HCT116 (cell line): ENCODE results near the gene MRPL34. TPM values are rescaled to one million over a fixed set of nuclear protein-coding genes. Genes with fewer than 3 reads are reported as not detected.

Experiments
- ATAC-seq: fragments of 200-7000 bp; cut with Tn5 transposase; 2 replicates; pipeline ENCODE4 v1.9.1; 2020; ENCODE audit warnings: mild to moderate bottlenecking, moderate library complexity
- BruUV-seq: library from RNA; stranded (reverse); fragments of 400-500 nt; replicated peaks from 2 replicates; lab custom pipeline; 2021; lab: Mats Ljungman, UMichigan
- CTCF ChIA-PET: fragments of 300-600 bp; sonication (Branson Sonifier 250); formaldehyde crosslinking; loops from one replicate; lab custom pipeline; 2021; ENCODE audit warnings: antibody characterized with exemption; lab: Charles Lee
- POLR2A ChIA-PET: fragments of 300-600, 350-600 bp; sonication (Branson Sonifier 250); formaldehyde crosslinking; loops from one replicate; lab custom pipeline; 2021; ENCODE audit warnings: antibody characterized with exemption; lab: Charles Lee
- RAD21 ChIA-PET, 2 experiments: fragments of 300-600 bp; sonication (Branson Sonifier 250); formaldehyde crosslinking; loops; one replicate each; lab custom pipeline; 2023; ENCODE audit warnings: low total read pairs in 2 of 2; ENCODE audit not compliant: uncharacterized antibody in 2 of 2, unreplicated experiment in 2 of 2, low non-redundant PET in 1 of 2; lab: Charles Lee
- DNase-seq: peaks from one replicate; pipeline ENCODE4 v3.0.0-alpha.2; 2010; ENCODE audit warnings: low read depth, low spot score
- H2AFZ ChIP-seq: fragments of 200-600 bp; shearing (Covaris generic), sonication (generic); 2 replicates; pipeline ENCODE4 v1.6.1; 2017; ENCODE audit warnings: low read depth, mixed run types, mixed read lengths, antibody characterized with exemption, low read length; ENCODE audit not compliant: poor library complexity, severe bottlenecking
- H3K27ac ChIP-seq: 2 replicates; pipeline ENCODE4 v1.5.1; 2012; ENCODE audit warnings: low read depth, low read length
- H3K27me3 ChIP-seq: fragments of 200-600 bp; sonication (generic); 2 replicates; pipeline ENCODE4 v1.6.1; 2016; ENCODE audit warnings: mixed run types, low read length, mixed read lengths; ENCODE audit not compliant: insufficient read depth
- H3K36me3 ChIP-seq, 2 experiments: fragments of 200-500 bp in 1 of 2; fragments of 200-600 bp in 1 of 2; sonication (Bioruptor generic) in 1 of 2; sonication (generic) in 1 of 2; 2 replicates each; pipeline versions ENCODE4 v1.5.1 to v1.6.1; 2014 to 2016; ENCODE audit warnings: low read length in 2 of 2, inconsistent platforms in 1 of 2, mixed read lengths in 1 of 2, mixed run types in 1 of 2; ENCODE audit not compliant: insufficient read depth in 2 of 2, control insufficient read depth in 1 of 2
- H3K4me1 ChIP-seq, 2 experiments: fragments of 200-600 bp in 1 of 2; sonication (generic) in 1 of 2; 2 replicates each; pipeline versions ENCODE4 v1.5.1 to v1.6.1; 2012 to 2017; ENCODE audit warnings: low read length in 2 of 2, inconsistent platforms in 1 of 2, mild to moderate bottlenecking in 1 of 2, mixed read lengths in 1 of 2, mixed run types in 1 of 2, moderate library complexity in 1 of 2; ENCODE audit not compliant: insufficient read depth in 2 of 2, control insufficient read depth in 1 of 2
- H3K4me2 ChIP-seq: fragments of 200-600 bp; sonication (generic); 2 replicates; pipeline ENCODE4 v1.6.1; 2017; ENCODE audit warnings: mixed run types, low read length, mixed read lengths
- H3K4me3 ChIP-seq, 2 experiments: fragments of 200-600 bp in 1 of 2; sonication (generic) in 1 of 2; replicated peaks in 1 of 2; 2 replicates each; pipeline ENCODE4 v1.5.1; 2011 to 2016; ENCODE audit warnings: low read length in 2 of 2, control low read depth in 1 of 2, low read depth in 1 of 2, mild to moderate bottlenecking in 1 of 2, mixed read lengths in 1 of 2, mixed run types in 1 of 2
- H3K79me2 ChIP-seq: fragments of 200-600 bp; sonication (generic); 2 replicates; pipeline ENCODE4 v1.6.1; 2017; ENCODE audit warnings: mild to moderate bottlenecking, mixed run types, low read length, moderate library complexity, mixed read lengths; ENCODE audit not compliant: insufficient read depth
- H3K9ac ChIP-seq: fragments of 200-600 bp; sonication (generic); 2 replicates; pipeline ENCODE4 v1.6.1; 2016; ENCODE audit warnings: low read length, mixed read lengths
- H3K9me2 ChIP-seq: fragments of 200-600 bp; sonication (generic), shearing (Covaris generic); 2 replicates; pipeline ENCODE4 v1.6.1; 2017; ENCODE audit warnings: mixed run types, mild to moderate bottlenecking, moderate library complexity; ENCODE audit not compliant: insufficient read depth
- H3K9me3 ChIP-seq, 2 experiments: fragments of 200-500 bp in 1 of 2; fragments of 200-600 bp in 1 of 2; sonication (Bioruptor generic) in 1 of 2; sonication (generic) in 1 of 2; 2 replicates each; pipeline ENCODE4 v1.6.1; 2014 to 2017; ENCODE audit warnings: low read length in 2 of 2, mixed read lengths in 2 of 2, inconsistent platforms in 1 of 2, low read depth in 1 of 2, mild to moderate bottlenecking in 1 of 2, mixed run types in 1 of 2, moderate library complexity in 1 of 2; ENCODE audit not compliant: control insufficient read depth in 1 of 2, insufficient read depth in 1 of 2
- H4K20me1 ChIP-seq: fragments of 200-600 bp; sonication (generic), shearing (Covaris generic); 2 replicates; pipeline ENCODE4 v1.6.1; 2017; ENCODE audit warnings: mixed run types, mild to moderate bottlenecking, moderate library complexity; ENCODE audit not compliant: insufficient read depth
- CEBPB ChIP-seq: IDR thresholded peaks from 2 replicates; pipeline ENCODE4 v1.6.1; 2012; ENCODE audit warnings: low read depth
- EGR1 ChIP-seq: IDR thresholded peaks from 2 replicates; pipeline ENCODE4 v1.6.1; 2012; ENCODE audit warnings: low read depth
- ELF1 ChIP-seq: IDR thresholded peaks from 2 replicates; pipeline ENCODE4 v1.6.1; 2012; ENCODE audit warnings: low read depth, borderline replicate concordance
- EZH2phosphoT487 ChIP-seq: fragments of 200-600 bp; IDR thresholded peaks from 2 replicates; pipeline ENCODE4 v1.6.1; 2018; ENCODE audit warnings: antibody characterized with exemption, borderline replicate concordance
- FOSL1 ChIP-seq: IDR thresholded peaks from 2 replicates; pipeline ENCODE4 v1.6.1; 2012; ENCODE audit warnings: low read depth
- JUND ChIP-seq: IDR thresholded peaks from 2 replicates; pipeline ENCODE4 v1.6.1; 2012
- POLR2A ChIP-seq: IDR thresholded peaks from 2 replicates; pipeline ENCODE4 v1.7.0; 2011; ENCODE audit warnings: borderline replicate concordance; ENCODE audit not compliant: insufficient read depth, insufficient read length; ENCODE audit errors: extremely low read depth
- POLR2AphosphoS5 ChIP-seq: IDR thresholded peaks from 2 replicates; pipeline ENCODE4 v1.6.1; 2011; ENCODE audit warnings: mild to moderate bottlenecking, low read depth, low read length, moderate library complexity
- RAD21 ChIP-seq: IDR thresholded peaks from 2 replicates; pipeline ENCODE4 v1.6.1; 2012; ENCODE audit warnings: low read depth, mild to moderate bottlenecking
- SP1 ChIP-seq: IDR thresholded peaks from 2 replicates; pipeline ENCODE4 v1.6.1; 2012; ENCODE audit warnings: low read depth
- SRF ChIP-seq: IDR thresholded peaks from 2 replicates; pipeline ENCODE4 v1.6.1; 2012; ENCODE audit warnings: low read depth
- TCF7L2 ChIP-seq: IDR thresholded peaks from 2 replicates; pipeline ENCODE4 v1.7.0; 2011; ENCODE audit warnings: borderline replicate concordance, inconsistent platforms; ENCODE audit not compliant: insufficient read depth, insufficient read length; ENCODE audit errors: extremely low read depth
- YY1 ChIP-seq: IDR thresholded peaks from 2 replicates; pipeline ENCODE4 v1.6.1; 2011; ENCODE audit warnings: low read length, low read depth, moderate library complexity, mild to moderate bottlenecking; ENCODE audit not compliant: insufficient replicate concordance; ENCODE audit errors: extremely low read depth
- ZFX ChIP-seq: fragments of 450-650 bp; IDR thresholded peaks from 2 replicates; pipeline ENCODE4 v1.6.1; 2017
- ZNF274 ChIP-seq: fragments of 200-500 bp; sonication (Bioruptor generic); IDR thresholded peaks from 2 replicates; pipeline ENCODE4 v1.6.1; 2014; ENCODE audit warnings: mild to moderate bottlenecking, low read depth, low read length, inconsistent platforms
- intact Hi-C: fragments of 100-400 bp; cut with micrococcal nuclease; formaldehyde crosslinking; loops from 2 replicates; pipeline ENCODE4 v1.10.0; 2022
- total RNA-seq: library from RNA; stranded (reverse); gene quantifications from one replicate; pipeline ENCODE4 v1.2.1, GENCODE V29; 2021; ENCODE audit not compliant: unreplicated experiment
- TF ChIP-seq, protein P1 (sequence below): IDR thresholded peaks from 2 replicates; pipeline ENCODE4 v1.6.1; 2011; ENCODE audit warnings: mild to moderate bottlenecking, low read length, moderate library complexity; ENCODE audit not compliant: insufficient replicate concordance; ENCODE audit errors: extremely low read depth
- TF ChIP-seq, protein P2 (sequence below), 3 experiments: fragments of 200-600 bp in 1 of 3; sonication (generic) in 1 of 3; IDR thresholded peaks in 2 of 3; conservative IDR thresholded peaks in 1 of 3; 2 replicates each; pipeline ENCODE4 v1.5.1; 2012 to 2017; ENCODE audit warnings: low read depth in 2 of 3, low read length in 2 of 3, antibody characterized with exemption in 1 of 3, borderline replicate concordance in 1 of 3, control low read depth in 1 of 3, mild to moderate bottlenecking in 1 of 3, mixed read lengths in 1 of 3, mixed run types in 1 of 3, moderate library complexity in 1 of 3; ENCODE audit not compliant: insufficient read depth in 1 of 3
- TF ChIP-seq, protein P3 (sequence below): IDR thresholded peaks from 2 replicates; pipeline ENCODE4 v1.6.1; 2012; ENCODE audit warnings: low read depth
- TF ChIP-seq, protein P4 (sequence below): IDR thresholded peaks from 2 replicates; pipeline ENCODE4 v1.6.1; 2012
- TF ChIP-seq, protein P5 (sequence below): IDR thresholded peaks from 2 replicates; pipeline ENCODE4 v1.6.1; 2012

MRPL34 gene
- total RNA-seq, 1 experiment from 2014 or later = 114 TPM

DNA sequence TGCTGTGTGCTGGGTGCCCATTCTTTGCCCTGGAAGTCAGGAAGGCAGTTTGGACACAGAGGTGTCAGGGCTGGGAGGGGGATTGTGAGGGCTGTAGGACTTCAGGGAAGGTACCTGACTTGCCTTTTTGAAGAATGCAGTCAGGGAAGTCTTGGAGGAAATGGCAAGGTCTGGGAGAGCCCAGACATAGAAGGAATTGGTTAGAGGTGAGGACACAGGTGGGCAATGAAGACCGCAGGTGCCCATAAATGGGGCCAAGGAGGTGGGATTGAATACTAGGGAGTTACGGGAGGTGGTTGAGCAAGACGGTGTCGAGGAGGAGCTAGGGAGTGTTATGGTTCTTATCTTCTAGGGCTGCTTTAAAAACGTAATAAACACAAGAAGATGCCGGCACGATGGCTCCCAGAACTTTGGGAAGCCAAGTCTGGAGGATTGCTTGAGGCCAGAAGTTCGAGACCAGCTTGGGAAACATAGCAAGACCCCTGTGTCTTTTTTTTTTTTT, 2.3 kb downstream of the MRPL34 start:
- Histone ChIP-seq H3K9ac (peak overlapping the region; percentile 65), H3K27ac (peak overlapping the region; percentile 79), H3K9me3 (no peaks in the 10 kb centered on the region), H4K20me1 (no peaks in the 10 kb centered on the region), H3K4me1 (peaks cover 57 to 78% of the 10 kb centered on the region in 2 experiments), H3K4me3 (peak overlapping the region; percentile 80 to 98; a peak in 3 of 4 replicates), H2AFZ (no peak overlapping the region), H3K27me3 (no peaks in the 10 kb centered on the region), H3K79me2 (peaks cover 48% of the 10 kb centered on the region), H3K9me2 (no peaks in the 10 kb centered on the region), H3K4me2 (peak overlapping the region; percentile 99), H3K36me3 (no peaks in the 10 kb centered on the region; a peak in 1 of 4 replicates)
- ATAC-seq = no peak
- intact Hi-C loops = loop anchor here (2.0 kb wide), 1 partner anchor 15 kb away; no protein-coding TSS in a partner anchor
- ChIA-PET CTCF (interaction anchor here (1.6 to 1.7 kb wide), 2 partner anchors 15 to 25 kb away, joined by 5 to 8 read pairs; no protein-coding TSS in a partner anchor), RAD21 (interaction anchor here (1.1 to 1.6 kb wide), 2 partner anchors 24 to 26 kb away, joined by 3 to 5 read pairs; no protein-coding TSS in a partner anchor), POLR2A (interaction anchor here (1.3 to 3.2 kb wide), 5 partner anchors 14 to 112 kb away, joined by 4 to 39 read pairs (median 5); partner anchors contain the start of genes ANO8 and MVB12A)
- DNase-seq = no peak
- TF ChIP-seq ELF1 (no peak), CEBPB (no peak), EZH2phosphoT487 (no peak), ZNF274 (no peak), TCF7L2 (no peak), YY1 (no peak), POLR2AphosphoS5 (no peak), JUND (no peak), SP1 (no peak), EGR1 (no peak), POLR2A (no peak), FOSL1 (no peak), ZFX (no peak), RAD21 (no peak), SRF (no peak)
- TF ChIP-seq, protein P1, sequence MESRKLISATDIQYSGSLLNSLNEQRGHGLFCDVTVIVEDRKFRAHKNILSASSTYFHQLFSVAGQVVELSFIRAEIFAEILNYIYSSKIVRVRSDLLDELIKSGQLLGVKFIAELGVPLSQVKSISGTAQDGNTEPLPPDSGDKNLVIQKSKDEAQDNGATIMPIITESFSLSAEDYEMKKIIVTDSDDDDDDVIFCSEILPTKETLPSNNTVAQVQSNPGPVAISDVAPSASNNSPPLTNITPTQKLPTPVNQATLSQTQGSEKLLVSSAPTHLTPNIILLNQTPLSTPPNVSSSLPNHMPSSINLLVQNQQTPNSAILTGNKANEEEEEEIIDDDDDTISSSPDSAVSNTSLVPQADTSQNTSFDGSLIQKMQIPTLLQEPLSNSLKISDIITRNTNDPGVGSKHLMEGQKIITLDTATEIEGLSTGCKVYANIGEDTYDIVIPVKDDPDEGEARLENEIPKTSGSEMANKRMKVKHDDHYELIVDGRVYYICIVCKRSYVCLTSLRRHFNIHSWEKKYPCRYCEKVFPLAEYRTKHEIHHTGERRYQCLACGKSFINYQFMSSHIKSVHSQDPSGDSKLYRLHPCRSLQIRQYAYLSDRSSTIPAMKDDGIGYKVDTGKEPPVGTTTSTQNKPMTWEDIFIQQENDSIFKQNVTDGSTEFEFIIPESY = no peak
- TF ChIP-seq, protein P2, sequence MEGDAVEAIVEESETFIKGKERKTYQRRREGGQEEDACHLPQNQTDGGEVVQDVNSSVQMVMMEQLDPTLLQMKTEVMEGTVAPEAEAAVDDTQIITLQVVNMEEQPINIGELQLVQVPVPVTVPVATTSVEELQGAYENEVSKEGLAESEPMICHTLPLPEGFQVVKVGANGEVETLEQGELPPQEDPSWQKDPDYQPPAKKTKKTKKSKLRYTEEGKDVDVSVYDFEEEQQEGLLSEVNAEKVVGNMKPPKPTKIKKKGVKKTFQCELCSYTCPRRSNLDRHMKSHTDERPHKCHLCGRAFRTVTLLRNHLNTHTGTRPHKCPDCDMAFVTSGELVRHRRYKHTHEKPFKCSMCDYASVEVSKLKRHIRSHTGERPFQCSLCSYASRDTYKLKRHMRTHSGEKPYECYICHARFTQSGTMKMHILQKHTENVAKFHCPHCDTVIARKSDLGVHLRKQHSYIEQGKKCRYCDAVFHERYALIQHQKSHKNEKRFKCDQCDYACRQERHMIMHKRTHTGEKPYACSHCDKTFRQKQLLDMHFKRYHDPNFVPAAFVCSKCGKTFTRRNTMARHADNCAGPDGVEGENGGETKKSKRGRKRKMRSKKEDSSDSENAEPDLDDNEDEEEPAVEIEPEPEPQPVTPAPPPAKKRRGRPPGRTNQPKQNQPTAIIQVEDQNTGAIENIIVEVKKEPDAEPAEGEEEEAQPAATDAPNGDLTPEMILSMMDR (IDR thresholded peaks at IDR 0.05 in 2 of 3, conservative IDR thresholded peaks at IDR 0.05 in 1 of 3; ENCODE audit: borderline replicate concordance in 1 of 3, insufficient read depth in 1 of 3, low read depth in 2 of 3, low read length in 2 of 3) = no peak
- TF ChIP-seq, protein P3, sequence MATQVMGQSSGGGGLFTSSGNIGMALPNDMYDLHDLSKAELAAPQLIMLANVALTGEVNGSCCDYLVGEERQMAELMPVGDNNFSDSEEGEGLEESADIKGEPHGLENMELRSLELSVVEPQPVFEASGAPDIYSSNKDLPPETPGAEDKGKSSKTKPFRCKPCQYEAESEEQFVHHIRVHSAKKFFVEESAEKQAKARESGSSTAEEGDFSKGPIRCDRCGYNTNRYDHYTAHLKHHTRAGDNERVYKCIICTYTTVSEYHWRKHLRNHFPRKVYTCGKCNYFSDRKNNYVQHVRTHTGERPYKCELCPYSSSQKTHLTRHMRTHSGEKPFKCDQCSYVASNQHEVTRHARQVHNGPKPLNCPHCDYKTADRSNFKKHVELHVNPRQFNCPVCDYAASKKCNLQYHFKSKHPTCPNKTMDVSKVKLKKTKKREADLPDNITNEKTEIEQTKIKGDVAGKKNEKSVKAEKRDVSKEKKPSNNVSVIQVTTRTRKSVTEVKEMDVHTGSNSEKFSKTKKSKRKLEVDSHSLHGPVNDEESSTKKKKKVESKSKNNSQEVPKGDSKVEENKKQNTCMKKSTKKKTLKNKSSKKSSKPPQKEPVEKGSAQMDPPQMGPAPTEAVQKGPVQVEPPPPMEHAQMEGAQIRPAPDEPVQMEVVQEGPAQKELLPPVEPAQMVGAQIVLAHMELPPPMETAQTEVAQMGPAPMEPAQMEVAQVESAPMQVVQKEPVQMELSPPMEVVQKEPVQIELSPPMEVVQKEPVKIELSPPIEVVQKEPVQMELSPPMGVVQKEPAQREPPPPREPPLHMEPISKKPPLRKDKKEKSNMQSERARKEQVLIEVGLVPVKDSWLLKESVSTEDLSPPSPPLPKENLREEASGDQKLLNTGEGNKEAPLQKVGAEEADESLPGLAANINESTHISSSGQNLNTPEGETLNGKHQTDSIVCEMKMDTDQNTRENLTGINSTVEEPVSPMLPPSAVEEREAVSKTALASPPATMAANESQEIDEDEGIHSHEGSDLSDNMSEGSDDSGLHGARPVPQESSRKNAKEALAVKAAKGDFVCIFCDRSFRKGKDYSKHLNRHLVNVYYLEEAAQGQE = no peak
- TF ChIP-seq, protein P4, sequence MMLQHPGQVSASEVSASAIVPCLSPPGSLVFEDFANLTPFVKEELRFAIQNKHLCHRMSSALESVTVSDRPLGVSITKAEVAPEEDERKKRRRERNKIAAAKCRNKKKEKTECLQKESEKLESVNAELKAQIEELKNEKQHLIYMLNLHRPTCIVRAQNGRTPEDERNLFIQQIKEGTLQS = no peak
- TF ChIP-seq, protein P5, sequence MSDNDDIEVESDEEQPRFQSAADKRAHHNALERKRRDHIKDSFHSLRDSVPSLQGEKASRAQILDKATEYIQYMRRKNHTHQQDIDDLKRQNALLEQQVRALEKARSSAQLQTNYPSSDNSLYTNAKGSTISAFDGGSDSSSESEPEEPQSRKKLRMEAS = no peak
- BruUV-seq = no TSS peak
